B cell (primary cell): ENCODE measurements around the gene DECR2. TPM values are rescaled to one million over a fixed set of nuclear protein-coding genes. Genes with fewer than 3 reads are reported as not detected.

Source experiments
- ATAC-seq: fragments of 200-7000 bp; cut with Tn5 transposase; one replicate; pipeline ENCODE4 v1.10.0; 2021; ENCODE audit warnings: low read depth, mild to moderate bottlenecking, moderate number of reproducible peaks, moderate library complexity
- CTCF ChIA-PET: fragments of 350-600 bp; sonication (Branson Sonifier 250); formaldehyde crosslinking; loops from one replicate; lab custom pipeline; 2021; ENCODE audit warnings: antibody characterized with exemption, inconsistent platforms; lab: Charles Lee
- POLR2A ChIA-PET: fragments of 350-600 bp; sonication (Branson Sonifier 250); formaldehyde crosslinking; loops from one replicate; lab custom pipeline; 2021; ENCODE audit warnings: antibody characterized with exemption; lab: Charles Lee
- DNase-seq: peaks from one replicate; pipeline ENCODE4 v3.0.0; 2013
- H2AFZ ChIP-seq: 2 replicates; pipeline ENCODE4 v1.6.1; 2012; ENCODE audit warnings: mild to moderate bottlenecking, low read depth, low read length; ENCODE audit not compliant: insufficient read depth, poor library complexity, severe bottlenecking
- H3K27ac ChIP-seq, 2 donors: 1 replicate in 1 of 2; 2 replicates in 1 of 2; pipeline ENCODE4 v1.5.1; 2012 to 2013; ENCODE audit warnings: low read length in 2 of 2, mild to moderate bottlenecking in 2 of 2, moderate library complexity in 1 of 2
- H3K27me3 ChIP-seq, 4 experiments: fragments of 200-600 bp in 1 of 4; sonication (generic) in 1 of 4; replicated peaks in 1 of 4; 1 replicate in 2 of 4; 2 replicates in 2 of 4; pipeline versions ENCODE4 v1.6.1 to v1.7.0; 2013 to 2016; ENCODE audit warnings: low read length in 3 of 4, mild to moderate bottlenecking in 2 of 4, mixed read lengths in 1 of 4, moderate library complexity in 1 of 4; ENCODE audit not compliant: insufficient read depth in 4 of 4, control insufficient read depth in 3 of 4; ENCODE audit errors: control extremely low read depth in 1 of 4
- H3K36me3 ChIP-seq, 2 experiments: replicated peaks in 1 of 2; 1 replicate in 1 of 2; 2 replicates in 1 of 2; pipeline versions ENCODE4 v1.6.1 to v1.7.1; 2013; ENCODE audit warnings: low read length in 1 of 2; ENCODE audit not compliant: insufficient read depth in 2 of 2, control insufficient read depth in 1 of 2; ENCODE audit errors: control extremely low read depth in 1 of 2, extremely low read depth in 1 of 2
- H3K4me1 ChIP-seq, 2 donors: fragments of 200-600 bp in 1 of 2; sonication (generic) in 1 of 2; 1 replicate in 1 of 2; 2 replicates in 1 of 2; pipeline versions ENCODE4 v1.5.1 to v1.6.1; 2013 to 2017; ENCODE audit warnings: low read length in 2 of 2; ENCODE audit not compliant: control insufficient read depth in 2 of 2, insufficient read depth in 2 of 2
- H3K4me2 ChIP-seq: replicated peaks from 2 replicates; pipeline ENCODE3; 2012; ENCODE audit warnings: mild to moderate bottlenecking, low read depth, low read length; ENCODE audit not compliant: poor library complexity, severe bottlenecking
- H3K4me3 ChIP-seq, 5 experiments: fragments of 200-600 bp in 1 of 5; sonication (generic) in 1 of 5; 1 replicate in 3 of 5; 2 replicates in 2 of 5; pipeline versions ENCODE4 v1.5.1 to v1.7.0; 2011 to 2016; ENCODE audit warnings: low read length in 4 of 5, mild to moderate bottlenecking in 4 of 5, low read depth in 2 of 5, control low read depth in 1 of 5, moderate library complexity in 1 of 5; ENCODE audit not compliant: insufficient read depth in 1 of 5; ENCODE audit errors: control extremely low read depth in 1 of 5, extremely low read depth in 1 of 5
- H3K79me2 ChIP-seq: fragments of 200-600 bp; sonication (generic); one replicate; pipeline ENCODE4 v1.6.0; 2016; ENCODE audit warnings: low read length; ENCODE audit not compliant: control insufficient read depth, insufficient read depth
- H3K9ac ChIP-seq: fragments of 200-600 bp; sonication (generic); 2 replicates; pipeline ENCODE4 v1.6.1; 2017; ENCODE audit warnings: mild to moderate bottlenecking, low read length, moderate library complexity
- H3K9me3 ChIP-seq, 3 donors: one replicate each; pipeline versions ENCODE4 v1.6.1 to v1.7.1; 2013; ENCODE audit warnings: low read length in 2 of 3; ENCODE audit not compliant: control insufficient read depth in 2 of 3, insufficient read depth in 1 of 3; ENCODE audit errors: control extremely low read depth in 1 of 3
- H4K20me1 ChIP-seq: 2 replicates; pipeline ENCODE4 v1.6.0; 2012; ENCODE audit warnings: mild to moderate bottlenecking, low read length; ENCODE audit not compliant: insufficient read depth, control insufficient read depth, poor library complexity, severe bottlenecking
- H3K27ac Mint-ChIP-seq: one replicate; pipeline ENCODE4 v1.8.0; 2021; ENCODE audit warnings: mixed read lengths
- H3K27me3 Mint-ChIP-seq: one replicate; pipeline ENCODE4 v1.8.0; 2021; ENCODE audit warnings: mixed read lengths
- H3K4me1 Mint-ChIP-seq: one replicate; pipeline ENCODE4 v1.8.0; 2021; ENCODE audit warnings: mixed read lengths
- H3K4me3 Mint-ChIP-seq: one replicate; pipeline ENCODE4 v1.8.0; 2021; ENCODE audit warnings: mixed read lengths
- H3K9me3 Mint-ChIP-seq: one replicate; pipeline ENCODE4 v1.8.0; 2022; ENCODE audit warnings: mixed read lengths; ENCODE audit not compliant: insufficient read depth
- CTCF ChIP-seq: fragments of 200-600 bp; IDR thresholded peaks from one replicate; pipeline ENCODE4 v1.8.0; 2022; ENCODE audit warnings: antibody characterized with exemption, mild to moderate bottlenecking
- EZH2 ChIP-seq: IDR thresholded peaks from 2 replicates; pipeline ENCODE4 v1.6.1; 2012; ENCODE audit warnings: borderline replicate concordance, low read depth, mild to moderate bottlenecking, moderate library complexity, low read length; ENCODE audit not compliant: insufficient read depth, poor library complexity, severe bottlenecking
- WGBS: methylation state at CpG from one replicate; pipeline ENCODE4 v1.1.5; 2013; ENCODE audit warnings: missing lambda C conversion rate; ENCODE audit not compliant: insufficient coverage; 5-methylcytosine and 5-hydroxymethylcytosine counted together
- intact Hi-C: fragments of 100-400 bp; cut with micrococcal nuclease; formaldehyde crosslinking; loops from one replicate; pipeline ENCODE4 v1.10.0; 2022
- polyA plus RNA-seq: library from polyadenylated mRNA; depleted of rRNA; stranded (reverse); fragments of >200 nt; gene quantifications from 2 replicates; pipeline ENCODE4 v1.2.3, GENCODE V29; 2012
- total RNA-seq, 2 donors: library from RNA; stranded (reverse); fragments of 120-200 nt in 1 of 2; gene quantifications; 1 replicate in 1 of 2; 2 replicates in 1 of 2; pipeline versions ENCODE4 v1.2.3 to v1.2.4, GENCODE V29; 2013 to 2022

The DECR2 gene
- total and polyA plus RNA-seq, 2 donors (not counting 1 experiment from before 2014, with no cell fraction given) = 11.0 to 16.3 TPM

- ATAC-seq (no peak), DNase-seq (no peak)
- Histone ChIP-seq H3K9ac (no peak overlapping the region), H3K4me2 (no peak overlapping the region), H3K27ac (no peak overlapping the region), H3K4me3 (no peak overlapping the region), H2AFZ (no peak overlapping the region), H4K20me1 (no peaks in the 10 kb centered on the region), H3K79me2 (no peaks in the 10 kb centered on the region), H3K9me3 (no peaks in the 10 kb centered on the region), H3K4me1 (peaks cover 0 to 8% of the 10 kb centered on the region in 2 donors), H3K27me3 (peaks cover 0 to 10% (median 0%) of the 10 kb centered on the region in 4 experiments), H3K36me3 (peaks cover 0 to 16% of the 10 kb centered on the region in 2 experiments)
- ChIA-PET CTCF (interaction anchor here (1.1 to 3.6 kb wide), 4 partner anchors 9 to 298 kb away, joined by 3 to 63 read pairs (median 21); no protein-coding TSS in a partner anchor), POLR2A (no interaction called here)
- Mint-ChIP-seq H3K4me1 (peaks cover 4% of the 10 kb centered on the region), H3K9me3 (no peaks in the 10 kb centered on the region), H3K4me3 (no peak overlapping the region), H3K27ac (no peak overlapping the region), H3K27me3 (peaks cover 5% of the 10 kb centered on the region)
- no peak for TF ChIP-seq CTCF
- TF ChIP-seq EZH2 = no peak
- WGBS = 82% methylated on average over 18 of the region's 20 CpGs
- intact Hi-C loops = no loop called here
These were observed 38.4 kb upstream of the DECR2 start for GRCh38 chr16:363110-363765.
